ENCODE results near the gene GANAB. TPM values are rescaled to one million over a fixed set of nuclear protein-coding genes. Genes with fewer than 3 reads are reported as not detected.
A peak's percentile ranks its signal among the peaks of the same experiment; 100 is the strongest.

The GANAB gene
- total and polyA plus RNA-seq, 2 of the 4 experiments (the other 2 are of a cell fraction): 209 to 344 TPM

DNA sequence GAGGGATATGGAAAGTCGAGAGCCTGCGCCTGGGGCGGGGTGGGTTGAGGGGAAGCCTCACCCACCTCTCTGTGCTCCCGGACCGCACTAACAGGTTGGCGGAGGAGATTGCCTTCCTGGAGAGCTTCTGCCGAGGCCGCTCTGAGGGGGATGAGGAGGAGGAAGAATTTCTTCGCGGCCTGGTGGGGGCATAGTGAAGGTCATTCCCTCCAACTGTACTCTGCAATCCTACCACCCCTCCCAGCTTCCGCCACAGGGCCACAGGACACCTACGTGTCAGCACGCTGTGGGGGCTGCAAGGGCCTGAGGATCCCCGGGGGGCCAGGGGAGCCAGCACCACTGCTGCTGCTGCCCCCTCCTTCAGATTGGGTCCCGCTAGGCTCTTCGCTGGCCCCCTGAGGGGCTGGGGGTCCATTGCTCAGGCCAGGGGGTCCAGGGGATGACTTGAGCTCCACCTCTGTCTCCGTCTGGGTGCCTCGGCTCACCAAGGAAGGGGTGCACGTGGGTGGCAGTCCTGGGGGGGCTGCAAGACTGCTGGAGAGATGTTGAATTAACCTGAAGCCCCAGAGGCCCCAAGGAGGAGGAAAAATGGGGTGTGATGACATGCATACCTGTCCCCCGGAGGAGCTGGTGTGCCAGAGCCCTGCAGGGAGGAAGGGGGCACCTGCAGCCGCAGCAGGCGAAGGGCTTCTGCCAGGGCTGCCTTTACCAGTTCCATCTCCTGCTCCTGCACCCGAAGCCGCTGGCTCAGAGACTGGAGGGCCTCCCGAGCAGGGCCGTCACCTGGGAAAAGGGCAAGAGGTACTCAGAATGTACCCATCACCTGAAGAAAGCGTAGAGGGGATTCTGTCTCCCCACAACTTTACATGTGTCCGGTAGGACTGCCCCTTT lies 35.4 kb downstream of the GANAB start:
- Histone ChIP-seq H2AK5ac (ENCODE audit: low read depth, low read length) (peak overlapping the region; percentile 30), H3K27ac (ENCODE audit: insufficient read depth, low read length) (peak overlapping the region; percentile 55), H3K9ac (ENCODE audit: low read depth, low read length) (peak overlapping the region; percentile 76), H3K14ac (replicated peaks; ENCODE audit: low read depth, low read length) (peak overlapping the region; percentile 62), H3K56ac (ENCODE audit: extremely low read depth, insufficient read depth, low read length) (0 out of 2 replicates have a peak overlapping the region, but pooled peaks have one; percentile 54), H3K36me3 (ENCODE audit: control insufficient read depth, insufficient read depth, low read length) (peaks cover 26% of the 10 kb centered on the region), H4K20me1 (ENCODE audit: insufficient read depth, low read length) (peaks cover 11% of the 10 kb centered on the region), H2BK5ac (ENCODE audit: low read depth, low read length, poor library complexity, severe bottlenecking) (peak overlapping the region; percentile 66), H2AFZ (replicated peaks; ENCODE audit: low read length, poor library complexity) (peak overlapping the region; percentile 84), H4K91ac (ENCODE audit: insufficient read depth, low read depth, low read length) (peak overlapping the region; percentile 53; the same call in 1 of the 2 replicates), H3K9me3 (ENCODE audit: control insufficient read depth, insufficient read depth, low read length) (no peaks in the 10 kb centered on the region), H2BK120ac (ENCODE audit: low read depth, low read length) (no peak overlapping the region), H3K79me1 (ENCODE audit: low read depth in 1 of 2, low read length in 2 of 2) (peaks cover 14 to 21% of the 10 kb centered on the region in 2 experiments; a peak in 3 of 4 replicates), H3K4me1 (ENCODE audit: control insufficient read depth, insufficient read depth, low read length) (peaks cover 10% of the 10 kb centered on the region), H2AK9ac (replicated peaks; ENCODE audit: low read depth, low read length, poor library complexity) (peak overlapping the region; percentile 91), H2BK20ac (ENCODE audit: low read depth, low read length) (no peak overlapping the region), H3K18ac (ENCODE audit: low read depth, low read length) (0 out of 2 replicates have a peak overlapping the region, but pooled peaks have one; percentile 10), H3K27me3 (ENCODE audit: control insufficient read depth, insufficient read depth, low read length) (no peaks in the 10 kb centered on the region), H3K9me1 (ENCODE audit: insufficient read depth, low read length) (no peaks in the 10 kb centered on the region), H4K8ac (ENCODE audit: low read depth in 2 of 2, low read length in 2 of 2) (peak overlapping the region; percentile 4 to 83; a peak in 1 of 4 replicates), H4K5ac (ENCODE audit: low read depth, low read length) (peak overlapping the region; percentile 23; the same call in 1 of the 2 replicates), H3K23ac (ENCODE audit: low read depth, low read length) (peak overlapping the region; percentile 82), H3K4me2 (ENCODE audit: low read depth, low read length) (peak overlapping the region; percentile 98), H3K4ac (ENCODE audit: low read depth, low read length) (peak overlapping the region; percentile 79), H3K4me3 (ENCODE audit: insufficient read depth, low read depth, low read length) (peak overlapping the region; percentile 78), H2BK15ac (ENCODE audit: low read depth, low read length) (no peak overlapping the region)
- POLR2A ChIA-PET (ENCODE audit: unreplicated experiment): interaction anchor here (0.6 kb wide), 1 partner anchor 33 kb away, joined by 7 read pairs; no protein-coding TSS in a partner anchor
- intact Hi-C loops (cut with micrococcal nuclease): loop anchor here (5.0 kb wide), 1 partner anchor 251 kb away; no protein-coding TSS in a partner anchor
- ATAC-seq (ENCODE audit: low read depth): no peak
- DNase-seq: no peak
- dilution Hi-C loops (cut with HindIII; ENCODE audit: low sequenced_read_pairs, unreplicated experiment): no loop called here
- no TSS peak for BruUV-seq (replicated peaks)
- WGBS, 2 experiments (ENCODE audit: extremely low coverage in 2 of 2, insufficient read length in 1 of 2): 61% methylated on average over 3 of the region's 28 CpGs; no CpG with 5 or more reads in 1 of the 2 experiments
- in situ Hi-C loops (cut with MboI; ENCODE audit: low sequenced_read_pairs): no loop called here
- CTCF ChIA-PET: interaction anchor here (1.0 to 1.9 kb wide), 5 partner anchors 11 to 54 kb away, joined by 3 to 4 read pairs (median 3); partner anchors contain the start of genes B3GAT3, C11orf98, CSKMT and TUT1
- TF ChIP-seq NFE2L2 (IDR thresholded peaks at IDR 0.05; ENCODE audit: low read depth, low read length) (no peak), MAFK (IDR thresholded peaks at IDR 0.05; ENCODE audit: low read depth, low read length) (no peak), RCOR1 (IDR thresholded peaks at IDR 0.05; ENCODE audit: insufficient replicate concordance, low read length) (no peak), MAZ (IDR thresholded peaks at IDR 0.05; ENCODE audit: borderline replicate concordance, low read depth, low read length) (no peak), CEBPB (IDR thresholded peaks at IDR 0.05; ENCODE audit: low read depth, low read length) (no peak), BHLHE40 (IDR thresholded peaks at IDR 0.05; ENCODE audit: low read depth, low read length) (no peak), RFX5 (IDR thresholded peaks at IDR 0.05; ENCODE audit: low read depth, low read length) (no peak), RAD21 (IDR thresholded peaks at IDR 0.05; ENCODE audit: low read length) (no peak), FOS (IDR thresholded peaks at IDR 0.05; ENCODE audit: low read depth, low read length) (no peak), POLR2A (IDR thresholded peaks at IDR 0.05; ENCODE audit: low read depth, low read length) (no peak), SMC3 (IDR thresholded peaks at IDR 0.05; ENCODE audit: low read depth, low read length) (no peak), MXI1 (IDR thresholded peaks at IDR 0.05; ENCODE audit: borderline replicate concordance, low read depth, low read length) (no peak)
- TF ChIP-seq, protein P1, sequence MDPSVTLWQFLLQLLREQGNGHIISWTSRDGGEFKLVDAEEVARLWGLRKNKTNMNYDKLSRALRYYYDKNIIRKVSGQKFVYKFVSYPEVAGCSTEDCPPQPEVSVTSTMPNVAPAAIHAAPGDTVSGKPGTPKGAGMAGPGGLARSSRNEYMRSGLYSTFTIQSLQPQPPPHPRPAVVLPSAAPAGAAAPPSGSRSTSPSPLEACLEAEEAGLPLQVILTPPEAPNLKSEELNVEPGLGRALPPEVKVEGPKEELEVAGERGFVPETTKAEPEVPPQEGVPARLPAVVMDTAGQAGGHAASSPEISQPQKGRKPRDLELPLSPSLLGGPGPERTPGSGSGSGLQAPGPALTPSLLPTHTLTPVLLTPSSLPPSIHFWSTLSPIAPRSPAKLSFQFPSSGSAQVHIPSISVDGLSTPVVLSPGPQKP (IDR thresholded peaks at IDR 0.05; ENCODE audit: borderline replicate concordance, low read depth, low read length): no peak
- TF ChIP-seq, protein P2, sequence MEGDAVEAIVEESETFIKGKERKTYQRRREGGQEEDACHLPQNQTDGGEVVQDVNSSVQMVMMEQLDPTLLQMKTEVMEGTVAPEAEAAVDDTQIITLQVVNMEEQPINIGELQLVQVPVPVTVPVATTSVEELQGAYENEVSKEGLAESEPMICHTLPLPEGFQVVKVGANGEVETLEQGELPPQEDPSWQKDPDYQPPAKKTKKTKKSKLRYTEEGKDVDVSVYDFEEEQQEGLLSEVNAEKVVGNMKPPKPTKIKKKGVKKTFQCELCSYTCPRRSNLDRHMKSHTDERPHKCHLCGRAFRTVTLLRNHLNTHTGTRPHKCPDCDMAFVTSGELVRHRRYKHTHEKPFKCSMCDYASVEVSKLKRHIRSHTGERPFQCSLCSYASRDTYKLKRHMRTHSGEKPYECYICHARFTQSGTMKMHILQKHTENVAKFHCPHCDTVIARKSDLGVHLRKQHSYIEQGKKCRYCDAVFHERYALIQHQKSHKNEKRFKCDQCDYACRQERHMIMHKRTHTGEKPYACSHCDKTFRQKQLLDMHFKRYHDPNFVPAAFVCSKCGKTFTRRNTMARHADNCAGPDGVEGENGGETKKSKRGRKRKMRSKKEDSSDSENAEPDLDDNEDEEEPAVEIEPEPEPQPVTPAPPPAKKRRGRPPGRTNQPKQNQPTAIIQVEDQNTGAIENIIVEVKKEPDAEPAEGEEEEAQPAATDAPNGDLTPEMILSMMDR (conservative IDR thresholded peaks at IDR 0.05; ENCODE audit: low read depth, low read length): no peak
